Neural cell (in vitro differentiated cells): ENCODE data around the gene GUCA2B. TPM values are rescaled to one million over a fixed set of nuclear protein-coding genes. Genes with fewer than 3 reads are reported as not detected.

Source experiments
- H2AFZ ChIP-seq: fragments of 200-600, 300-800 bp; sonication (generic), shearing (Covaris generic); 2 replicates; pipeline ENCODE4 v1.6.0; 2014; ENCODE audit warnings: low read depth, mild to moderate bottlenecking, antibody characterized with exemption, low read length, moderate library complexity
- H3F3A ChIP-seq: fragments of 200-600 bp; shearing (Covaris generic); 2 replicates; pipeline ENCODE4 v1.6.1; 2016; ENCODE audit warnings: mild to moderate bottlenecking, moderate library complexity, mixed read lengths, antibody characterized with exemption, low read length; ENCODE audit not compliant: insufficient read depth, poor library complexity, severe bottlenecking
- H3K27ac ChIP-seq: fragments of 200-600, 300-800 bp; sonication (generic), shearing (Covaris generic); 2 replicates; pipeline ENCODE4 v1.5.1; 2014; ENCODE audit warnings: mild to moderate bottlenecking, low read length, moderate library complexity
- H3K27me3 ChIP-seq: fragments of 300-800, 200-600 bp; sonication (generic), shearing (Covaris generic); 2 replicates; pipeline ENCODE4 v1.6.0; 2014; ENCODE audit warnings: mild to moderate bottlenecking, low read depth, low read length, moderate library complexity; ENCODE audit not compliant: insufficient read depth
- H3K36me3 ChIP-seq: fragments of 300-800, 200-600 bp; sonication (generic), shearing (Covaris generic); 2 replicates; pipeline ENCODE4 v1.5.1; 2014; ENCODE audit warnings: mild to moderate bottlenecking, antibody characterized with exemption, low read length, moderate library complexity; ENCODE audit not compliant: insufficient read depth
- H3K4me2 ChIP-seq: fragments of 300-800, 200-600 bp; sonication (generic), shearing (Covaris generic); 2 replicates; pipeline ENCODE4 v1.6.0; 2014; ENCODE audit warnings: mild to moderate bottlenecking, low read length
- H3K4me3 ChIP-seq: fragments of 300-800, 200-600 bp; sonication (generic), shearing (Covaris generic); 2 replicates; pipeline ENCODE4 v1.5.1; 2014; ENCODE audit warnings: mild to moderate bottlenecking, low read length, moderate library complexity
- H3K79me2 ChIP-seq: fragments of 200-600 bp; shearing (Covaris generic); replicated peaks from 2 replicates; pipeline ENCODE4 v1.6.0; 2014; ENCODE audit warnings: mild to moderate bottlenecking, low read length, moderate library complexity; ENCODE audit not compliant: insufficient read depth
- H3K9ac ChIP-seq: fragments of 300-800, 200-600 bp; sonication (generic), shearing (Covaris generic); 2 replicates; pipeline ENCODE4 v1.6.1; 2016; ENCODE audit warnings: mild to moderate bottlenecking, low read length, mixed read lengths
- H3K9me2 ChIP-seq: fragments of 200-600 bp; shearing (Covaris generic); 2 replicates; pipeline ENCODE4 v1.6.1; 2016; ENCODE audit warnings: mild to moderate bottlenecking, low read length, mixed read lengths; ENCODE audit not compliant: insufficient read depth
- H3K9me3 ChIP-seq: fragments of 200-600, 300-800 bp; sonication (generic), shearing (Covaris generic); 2 replicates; pipeline ENCODE4 v1.6.1; 2016; ENCODE audit warnings: mild to moderate bottlenecking, mixed run types, low read length, moderate library complexity, mixed read lengths
- H4K20me1 ChIP-seq: fragments of 200-600 bp; shearing (Covaris generic); 2 replicates; pipeline ENCODE4 v1.6.1; 2016; ENCODE audit warnings: mild to moderate bottlenecking, mixed run types; ENCODE audit not compliant: insufficient read depth
- CTCF ChIP-seq: fragments of 450-650 bp; IDR thresholded peaks from 2 replicates; pipeline ENCODE4 v1.5.1; 2014; ENCODE audit warnings: antibody characterized with exemption, mild to moderate bottlenecking, moderate library complexity; ENCODE audit not compliant: poor library complexity, severe bottlenecking
- EP300 ChIP-seq: fragments of 450-650 bp; conservative IDR thresholded peaks from 2 replicates; pipeline ENCODE4 v1.6.1; 2014; ENCODE audit warnings: antibody characterized with exemption, mild to moderate bottlenecking, moderate library complexity; ENCODE audit not compliant: poor library complexity, severe bottlenecking
- EZH2 ChIP-seq: fragments of 200-600, 300-800 bp; shearing (Covaris generic), sonication (generic); IDR thresholded peaks from 2 replicates; pipeline ENCODE4 v1.6.1; 2014; ENCODE audit warnings: antibody characterized with exemption, low read length, borderline replicate concordance, mild to moderate bottlenecking; ENCODE audit not compliant: insufficient read depth, poor library complexity, severe bottlenecking
- MXI1 ChIP-seq: fragments of 450-650 bp; conservative IDR thresholded peaks from 2 replicates; pipeline ENCODE4 v1.6.1; 2014; ENCODE audit warnings: antibody characterized with exemption, mild to moderate bottlenecking; ENCODE audit not compliant: poor library complexity, severe bottlenecking
- POLR2AphosphoS5 ChIP-seq: IDR thresholded peaks from 2 replicates; pipeline ENCODE4 v1.6.1; 2012
- RAD21 ChIP-seq: fragments of 450-650 bp; conservative IDR thresholded peaks from 2 replicates; pipeline ENCODE4 v1.6.1; 2014; ENCODE audit warnings: antibody characterized with exemption, mild to moderate bottlenecking, moderate library complexity
- REST ChIP-seq: IDR thresholded peaks from 2 replicates; pipeline ENCODE4 v1.6.1; 2012; ENCODE audit warnings: borderline replicate concordance
- SMC3 ChIP-seq: fragments of 450-650 bp; conservative IDR thresholded peaks from 2 replicates; pipeline ENCODE4 v1.6.1; 2014; ENCODE audit warnings: antibody characterized with exemption, mild to moderate bottlenecking, moderate library complexity; ENCODE audit not compliant: poor library complexity
- TAF1 ChIP-seq: IDR thresholded peaks from 2 replicates; pipeline ENCODE4 v1.6.1; 2012; ENCODE audit warnings: low read depth
- polyA plus RNA-seq: library from polyadenylated mRNA; depleted of rRNA; stranded (reverse); fragments of >200 nt; gene quantifications from 2 replicates; pipeline ENCODE4 v1.2.3, GENCODE V29; 2014

GUCA2B gene
- polyA plus RNA-seq, 1 donor from 2014 or later, result not detected

DNA sequence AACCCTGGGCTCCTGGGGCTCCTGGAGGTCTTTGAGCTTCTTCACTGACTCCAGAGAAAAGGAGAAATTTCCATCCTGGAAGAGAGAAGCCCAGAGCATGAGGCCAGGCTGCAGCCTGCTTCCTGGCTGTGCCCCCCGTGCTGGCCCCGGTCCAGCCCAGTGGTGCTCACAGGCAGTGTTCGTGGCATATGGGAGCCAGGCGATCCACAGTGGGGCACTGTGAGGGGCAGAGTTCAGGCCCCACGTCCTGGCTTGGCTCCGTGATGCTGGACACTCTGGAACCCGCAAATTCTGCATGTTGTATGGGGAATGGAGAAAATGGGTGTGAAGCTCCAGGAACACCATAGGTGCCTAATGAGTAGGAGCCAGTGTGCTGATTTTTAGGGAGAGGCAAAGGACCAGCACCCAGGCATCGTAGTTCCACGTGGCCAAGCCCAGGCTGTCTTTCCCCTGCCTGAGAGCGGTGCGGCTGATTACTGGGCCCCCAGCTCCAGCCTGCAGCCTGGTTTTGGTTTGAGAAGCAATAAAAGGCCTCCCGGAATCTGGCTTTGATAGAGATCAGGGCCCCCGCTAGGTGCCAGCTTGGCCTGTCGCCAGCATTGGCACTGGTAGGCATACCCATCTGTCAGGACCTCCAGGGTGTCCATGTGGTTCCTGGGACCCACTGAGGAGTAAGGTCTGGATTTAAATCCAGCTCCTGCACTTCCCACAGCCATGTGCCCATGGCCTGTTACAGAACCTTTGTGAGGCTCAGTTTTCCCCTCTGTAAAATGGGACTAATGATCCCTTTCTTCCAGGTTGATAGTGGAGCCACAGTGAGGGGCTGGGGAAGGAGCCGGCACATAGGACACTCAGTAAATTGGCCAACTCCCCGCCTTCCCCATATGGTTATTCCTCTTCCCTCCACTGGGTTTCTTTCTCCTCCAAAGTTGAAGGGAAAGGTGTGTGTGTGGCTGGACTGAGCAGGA is 10.6 kb downstream of the GUCA2B start:
- no peaks in the 10 kb centered on the region for H3K27me3 ChIP-seq
- no peak overlapping the region for H3K4me3 ChIP-seq
- H3K4me2 ChIP-seq, result no peak overlapping the region
- peaks cover 5% of the 10 kb centered on the region for H3K9me3 ChIP-seq
- no peak overlapping the region for H3K27ac ChIP-seq
- H4K20me1 ChIP-seq, result no peaks in the 10 kb centered on the region
- H3K36me3 ChIP-seq, result no peaks in the 10 kb centered on the region
- no peaks in the 10 kb centered on the region for H3F3A ChIP-seq
- no peaks in the 10 kb centered on the region for H3K9me2 ChIP-seq
- H2AFZ ChIP-seq, result no peak overlapping the region
- no peaks in the 10 kb centered on the region for H3K79me2 ChIP-seq
- no peak for TF ChIP-seq EZH2
- no peak for TF ChIP-seq POLR2AphosphoS5
- no peak for TF ChIP-seq EP300
- TF ChIP-seq REST, result no peak
- TF ChIP-seq TAF1, result no peak
- no peak for TF ChIP-seq SMC3
- TF ChIP-seq CTCF, result no peak
- no peak for TF ChIP-seq RAD21
- TF ChIP-seq MXI1, result no peak
- H3K9ac ChIP-seq, result no peak overlapping the region

- no peak within 1 kb of the TSS for H2AFZ ChIP-seq
- no peak for TF ChIP-seq REST
- TF ChIP-seq SMC3, result no peak
- H3K79me2 ChIP-seq, result no peaks in the 10 kb centered on the region
- no peaks in the 10 kb centered on the region for H3K27me3 ChIP-seq
- no peaks in the 10 kb centered on the region for H3K9me2 ChIP-seq
- no peak within 1 kb of the TSS for H3K4me3 ChIP-seq
- H3K27ac ChIP-seq, result no peak within 1 kb of the TSS
- H3K9ac ChIP-seq, result no peak within 1 kb of the TSS
- H3K9me3 ChIP-seq, result peaks cover 5% of the 10 kb centered on the region
- no peaks in the 10 kb centered on the region for H3K36me3 ChIP-seq
- no peaks in the 10 kb centered on the region for H4K20me1 ChIP-seq
- no peak within 1 kb of the TSS for H3K4me2 ChIP-seq
- no peaks in the 10 kb centered on the region for H3F3A ChIP-seq
Measured at GRCh38 chr1:42164551-42165420, 11.6 kb downstream of the GUCA2B start, which contains the start of gene GUCA2A. Gene GUCA2A (minus strand): TSS chr1:42164745. CDS start chr1:42164712, 33 bp downstream.
